Measurements from ENCODE around the gene TAGLN2. TPM values are rescaled to one million over a fixed set of nuclear protein-coding genes. Genes with fewer than 3 reads are reported as not detected.
A peak's percentile ranks its signal among the peaks of the same experiment; 100 is the strongest.

The TAGLN2 gene
- total and polyA plus RNA-seq, 2 experiments from 2014 or later, result 122 to 292 TPM

- H3K9me3 ChIP-seq (ENCODE audit: low read depth), result no peaks in the 10 kb centered on the region
- H2AFZ ChIP-seq, result no peak overlapping the region
- TF ChIP-seq EZH2phosphoT487 (IDR thresholded peaks at IDR 0.05; ENCODE audit: low read depth, severe bottlenecking, unreplicated experiment) (no peak), EZH2 (IDR thresholded peaks at IDR 0.05; ENCODE audit: borderline replicate concordance) (no peak), CTCF (IDR thresholded peaks at IDR 0.05; ENCODE audit: poor library complexity) (no peak)
- H3K27ac ChIP-seq, result peak overlapping the region; percentile 70
- H3K9me2 ChIP-seq (replicated peaks; ENCODE audit: insufficient read depth), result no peaks in the 10 kb centered on the region
- peaks cover 50% of the 10 kb centered on the region for H3K4me1 ChIP-seq (ENCODE audit: insufficient read depth)
- no peaks in the 10 kb centered on the region for H4K20me1 ChIP-seq (ENCODE audit: insufficient read depth, poor library complexity, severe bottlenecking)
- H3K36me3 ChIP-seq (replicated peaks; ENCODE audit: insufficient read depth, low read depth), result no peaks in the 10 kb centered on the region
- no peaks in the 10 kb centered on the region for H3K79me2 ChIP-seq
- H3K4me2 ChIP-seq, result no peak overlapping the region
- no peak overlapping the region for H3K4me3 ChIP-seq
- no peak for DNase-seq (ENCODE audit: low spot score)
- H3K27me3 ChIP-seq, result no peaks in the 10 kb centered on the region
- 71% methylated on average over 10 of the region's 10 CpGs for WGBS (ENCODE audit: low lambda C conversion rate, missing lambda C conversion rate)
Measured at GRCh38 chr1:159914252-159915018, 10.9 kb downstream of the TAGLN2 start.

GRCh38 chr1:159913451-159914192, 11.7 kb downstream of the TAGLN2 start:
- Histone ChIP-seq H3K79me2 (no peaks in the 10 kb centered on the region), H3K27ac (peak overlapping the region; percentile 70), H3K9me2 (replicated peaks; ENCODE audit: insufficient read depth) (no peaks in the 10 kb centered on the region), H3K4me1 (ENCODE audit: insufficient read depth) (peaks cover 56% of the 10 kb centered on the region), H3K27me3 (no peaks in the 10 kb centered on the region), H3K4me2 (peak overlapping the region; percentile 15), H2AFZ (no peak overlapping the region), H3K9me3 (ENCODE audit: low read depth) (no peaks in the 10 kb centered on the region), H4K20me1 (ENCODE audit: insufficient read depth, poor library complexity, severe bottlenecking) (no peaks in the 10 kb centered on the region), H3K4me3 (no peak overlapping the region), H3K36me3 (replicated peaks; ENCODE audit: insufficient read depth, low read depth) (no peaks in the 10 kb centered on the region)
- 63% methylated on average over 5 of the region's 5 CpGs for WGBS (ENCODE audit: low lambda C conversion rate, missing lambda C conversion rate)
- no peak for DNase-seq (ENCODE audit: low spot score)
- TF ChIP-seq EZH2phosphoT487 (IDR thresholded peaks at IDR 0.05; ENCODE audit: low read depth, severe bottlenecking, unreplicated experiment) (no peak), CTCF (IDR thresholded peaks at IDR 0.05; ENCODE audit: poor library complexity) (no peak), EZH2 (IDR thresholded peaks at IDR 0.05; ENCODE audit: borderline replicate concordance) (no peak)

GRCh38 chr1:159911326-159912070, 13.8 kb downstream of the TAGLN2 start:
- 76% methylated on average over 6 of the region's 6 CpGs for WGBS (ENCODE audit: low lambda C conversion rate, missing lambda C conversion rate)
- Histone ChIP-seq H3K4me1 (ENCODE audit: insufficient read depth) (peaks cover 57% of the 10 kb centered on the region), H3K4me2 (no peak overlapping the region)

More at GRCh38 chr1:159911326-159912070, 13.8 kb downstream of the TAGLN2 start:
- Histone ChIP-seq H3K4me3 (no peak overlapping the region), H4K20me1 (ENCODE audit: insufficient read depth, poor library complexity, severe bottlenecking) (no peaks in the 10 kb centered on the region), H3K27ac (peak overlapping the region; percentile 74), H3K36me3 (replicated peaks; ENCODE audit: insufficient read depth, low read depth) (no peaks in the 10 kb centered on the region), H2AFZ (no peak overlapping the region), H3K9me3 (ENCODE audit: low read depth) (no peaks in the 10 kb centered on the region), H3K79me2 (no peaks in the 10 kb centered on the region), H3K9me2 (replicated peaks; ENCODE audit: insufficient read depth) (no peaks in the 10 kb centered on the region), H3K27me3 (no peaks in the 10 kb centered on the region)
- TF ChIP-seq EZH2 (IDR thresholded peaks at IDR 0.05; ENCODE audit: borderline replicate concordance) (no peak), CTCF (IDR thresholded peaks at IDR 0.05; ENCODE audit: poor library complexity) (no peak), EZH2phosphoT487 (IDR thresholded peaks at IDR 0.05; ENCODE audit: low read depth, severe bottlenecking, unreplicated experiment) (no peak)
- no peak for DNase-seq (ENCODE audit: low spot score)

Data from hepatocyte (in vitro differentiated cells).